ENCODE data around the gene IPP.

The IPP gene

GRCh38 chr1:45674478-45674877 lies 76.0 kb downstream of the IPP start:
- Histone ChIP-seq H3K4me1 (ENCODE audit: control insufficient read depth, insufficient read depth, low read length) (peaks cover 25% of the 10 kb centered on the region), H3K27me3 (ENCODE audit: control insufficient read depth, insufficient read depth, low read length) (no peaks in the 10 kb centered on the region), H3K9me3 (ENCODE audit: control insufficient read depth, insufficient read depth, low read length) (no peaks in the 10 kb centered on the region), H3K4me3 (ENCODE audit: low read depth, low read length) (no peak overlapping the region), H3K9ac (ENCODE audit: low read depth, low read length) (no peak overlapping the region), H3K36me3 (ENCODE audit: control insufficient read depth, insufficient read depth, low read length) (no peaks in the 10 kb centered on the region)

GRCh38 chr1:45673956-45674355 lies 76.5 kb downstream of the IPP start:
- Histone ChIP-seq H3K36me3 (ENCODE audit: control insufficient read depth, insufficient read depth, low read length) (no peaks in the 10 kb centered on the region), H3K4me3 (ENCODE audit: low read depth, low read length) (no peak overlapping the region), H3K9me3 (ENCODE audit: control insufficient read depth, insufficient read depth, low read length) (no peaks in the 10 kb centered on the region), H3K9ac (ENCODE audit: low read depth, low read length) (no peak overlapping the region), H3K27me3 (ENCODE audit: control insufficient read depth, insufficient read depth, low read length) (no peaks in the 10 kb centered on the region), H3K4me1 (ENCODE audit: control insufficient read depth, insufficient read depth, low read length) (peaks cover 21% of the 10 kb centered on the region)

- peaks cover 6% of the 10 kb centered on the region for H3K4me1 ChIP-seq (ENCODE audit: control insufficient read depth, insufficient read depth, low read length)
- H3K9ac ChIP-seq (ENCODE audit: low read depth, low read length): no peak overlapping the region
- no peaks in the 10 kb centered on the region for H3K9me3 ChIP-seq (ENCODE audit: control insufficient read depth, insufficient read depth, low read length)
- no peak overlapping the region for H3K4me3 ChIP-seq (ENCODE audit: low read depth, low read length)
- no peaks in the 10 kb centered on the region for H3K27me3 ChIP-seq (ENCODE audit: control insufficient read depth, insufficient read depth, low read length)
- H3K36me3 ChIP-seq (ENCODE audit: control insufficient read depth, insufficient read depth, low read length): no peaks in the 10 kb centered on the region
Observed at GRCh38 chr1:45669859-45670655, 80.4 kb downstream of the IPP start.

GRCh38 chr1:45669379-45669778 lies 81.1 kb downstream of the IPP start:
- no peak overlapping the region for H3K4me3 ChIP-seq (ENCODE audit: low read depth, low read length)
- no peak overlapping the region for H3K9ac ChIP-seq (ENCODE audit: low read depth, low read length)

GRCh38 chr1:45668526-45668925 lies 81.9 kb downstream of the IPP start:
- no peaks in the 10 kb centered on the region for H3K4me1 ChIP-seq (ENCODE audit: control insufficient read depth, insufficient read depth, low read length)
- no peak overlapping the region for H3K9ac ChIP-seq (ENCODE audit: low read depth, low read length)
- H3K27me3 ChIP-seq (ENCODE audit: control insufficient read depth, insufficient read depth, low read length): no peaks in the 10 kb centered on the region
- H3K36me3 ChIP-seq (ENCODE audit: control insufficient read depth, insufficient read depth, low read length): no peaks in the 10 kb centered on the region
- no peaks in the 10 kb centered on the region for H3K9me3 ChIP-seq (ENCODE audit: control insufficient read depth, insufficient read depth, low read length)
- H3K4me3 ChIP-seq (ENCODE audit: low read depth, low read length): no peak overlapping the region

More at GRCh38 chr1:45669379-45669778, 81.1 kb downstream of the IPP start:
- Histone ChIP-seq H3K9me3 (ENCODE audit: control insufficient read depth, insufficient read depth, low read length) (no peaks in the 10 kb centered on the region), H3K27me3 (ENCODE audit: control insufficient read depth, insufficient read depth, low read length) (no peaks in the 10 kb centered on the region), H3K4me1 (ENCODE audit: control insufficient read depth, insufficient read depth, low read length) (peaks cover 3% of the 10 kb centered on the region), H3K36me3 (ENCODE audit: control insufficient read depth, insufficient read depth, low read length) (no peaks in the 10 kb centered on the region)

- Histone ChIP-seq H3K27me3 (ENCODE audit: control insufficient read depth, insufficient read depth, low read length) (no peaks in the 10 kb centered on the region), H3K4me1 (ENCODE audit: control insufficient read depth, insufficient read depth, low read length) (no peaks in the 10 kb centered on the region), H3K9ac (ENCODE audit: low read depth, low read length) (no peak overlapping the region), H3K36me3 (ENCODE audit: control insufficient read depth, insufficient read depth, low read length) (no peaks in the 10 kb centered on the region), H3K4me3 (ENCODE audit: low read depth, low read length) (no peak overlapping the region), H3K9me3 (ENCODE audit: control insufficient read depth, insufficient read depth, low read length) (no peaks in the 10 kb centered on the region)
Observed at GRCh38 chr1:45667321-45668111, 82.9 kb downstream of the IPP start.

- no peaks in the 10 kb centered on the region for H3K27me3 ChIP-seq (ENCODE audit: control insufficient read depth, insufficient read depth, low read length)
- no peaks in the 10 kb centered on the region for H3K36me3 ChIP-seq (ENCODE audit: control insufficient read depth, insufficient read depth, low read length)
- H3K4me1 ChIP-seq (ENCODE audit: control insufficient read depth, insufficient read depth, low read length): no peaks in the 10 kb centered on the region
- no peaks in the 10 kb centered on the region for H3K9me3 ChIP-seq (ENCODE audit: control insufficient read depth, insufficient read depth, low read length)
- H3K9ac ChIP-seq (ENCODE audit: low read depth, low read length): no peak overlapping the region
- no peak overlapping the region for H3K4me3 ChIP-seq (ENCODE audit: low read depth, low read length)
Observed at GRCh38 chr1:45666836-45667235, 83.6 kb downstream of the IPP start.

- H3K4me3 ChIP-seq (ENCODE audit: low read depth, low read length): no peak overlapping the region
- no peaks in the 10 kb centered on the region for H3K9me3 ChIP-seq (ENCODE audit: control insufficient read depth, insufficient read depth, low read length)
- H3K36me3 ChIP-seq (ENCODE audit: control insufficient read depth, insufficient read depth, low read length): peaks cover 30% of the 10 kb centered on the region
- H3K4me1 ChIP-seq (ENCODE audit: control insufficient read depth, insufficient read depth, low read length): no peaks in the 10 kb centered on the region
- no peak overlapping the region for H3K9ac ChIP-seq (ENCODE audit: low read depth, low read length)
- H3K27me3 ChIP-seq (ENCODE audit: control insufficient read depth, insufficient read depth, low read length): no peaks in the 10 kb centered on the region
Observed at GRCh38 chr1:45660336-45660735, 90.1 kb downstream of the IPP start.

GRCh38 chr1:45659222-45659621 lies 91.2 kb downstream of the IPP start:
- H3K36me3 ChIP-seq (ENCODE audit: control insufficient read depth, insufficient read depth, low read length): peaks cover 39% of the 10 kb centered on the region
- no peak overlapping the region for H3K4me3 ChIP-seq (ENCODE audit: low read depth, low read length)
- no peaks in the 10 kb centered on the region for H3K9me3 ChIP-seq (ENCODE audit: control insufficient read depth, insufficient read depth, low read length)
- no peaks in the 10 kb centered on the region for H3K27me3 ChIP-seq (ENCODE audit: control insufficient read depth, insufficient read depth, low read length)
- H3K9ac ChIP-seq (ENCODE audit: low read depth, low read length): no peak overlapping the region
- no peaks in the 10 kb centered on the region for H3K4me1 ChIP-seq (ENCODE audit: control insufficient read depth, insufficient read depth, low read length)

- Histone ChIP-seq H3K27me3 (ENCODE audit: control insufficient read depth, insufficient read depth, low read length) (no peaks in the 10 kb centered on the region), H3K4me1 (ENCODE audit: control insufficient read depth, insufficient read depth, low read length) (no peaks in the 10 kb centered on the region), H3K9ac (ENCODE audit: low read depth, low read length) (no peak overlapping the region), H3K36me3 (ENCODE audit: control insufficient read depth, insufficient read depth, low read length) (peaks cover 40% of the 10 kb centered on the region), H3K4me3 (ENCODE audit: low read depth, low read length) (no peak overlapping the region), H3K9me3 (ENCODE audit: control insufficient read depth, insufficient read depth, low read length) (no peaks in the 10 kb centered on the region)
Observed at GRCh38 chr1:45658171-45658570, 92.3 kb downstream of the IPP start.

GRCh38 chr1:45656573-45657226 lies 93.8 kb downstream of the IPP start:
- Histone ChIP-seq H3K9ac (ENCODE audit: low read depth, low read length) (no peak overlapping the region), H3K27me3 (ENCODE audit: control insufficient read depth, insufficient read depth, low read length) (no peaks in the 10 kb centered on the region), H3K9me3 (ENCODE audit: control insufficient read depth, insufficient read depth, low read length) (no peaks in the 10 kb centered on the region), H3K4me3 (ENCODE audit: low read depth, low read length) (no peak overlapping the region), H3K4me1 (ENCODE audit: control insufficient read depth, insufficient read depth, low read length) (no peaks in the 10 kb centered on the region), H3K36me3 (ENCODE audit: control insufficient read depth, insufficient read depth, low read length) (peaks cover 46% of the 10 kb centered on the region)
